HG02571 (cell line): ENCODE results near the gene MTMR3.

Experiments used
- ATAC-seq: cut with Tn5 transposase; IDR thresholded peaks from one replicate; pipeline ENCODE4 v1.9.1; 2021; ENCODE audit warnings: mild to moderate bottlenecking, moderate library complexity; ENCODE audit not compliant: unreplicated experiment

Gene MTMR3

GRCh38 chr22:29867851-29868250, 15.1 kb upstream of the MTMR3 start:
- ATAC-seq = no peak

- ATAC-seq = no peak
These were observed 12.4 kb upstream of the MTMR3 start for GRCh38 chr22:29870574-29870973.

GRCh38 chr22:29871684-29872083, 11.3 kb upstream of the MTMR3 start:
- no peak for ATAC-seq

- no peak for ATAC-seq
These were observed 10.7 kb upstream of the MTMR3 start for GRCh38 chr22:29872144-29872893.

- ATAC-seq = no peak
These were observed 10.0 kb upstream of the MTMR3 start for GRCh38 chr22:29872989-29873388.

- ATAC-seq = no peak
These were observed 9.0 kb upstream of the MTMR3 start for GRCh38 chr22:29873943-29874342.

GRCh38 chr22:29877620-29878019, 5.4 kb upstream of the MTMR3 start:
- no peak for ATAC-seq

GRCh38 chr22:29879753-29880152, 3.2 kb upstream of the MTMR3 start:
- no peak for ATAC-seq

- no peak for ATAC-seq
These were observed 294 bp upstream of the MTMR3 start for GRCh38 chr22:29882716-29883044.

- no peak for ATAC-seq
These were observed 762 bp downstream of the MTMR3 start for GRCh38 chr22:29883775-29884097.

- ATAC-seq = no peak
These were observed 2.6 kb downstream of the MTMR3 start for GRCh38 chr22:29885610-29886009.

- no peak for ATAC-seq
These were observed 3.6 kb downstream of the MTMR3 start for GRCh38 chr22:29886596-29886995.

- ATAC-seq = no peak
These were observed 4.4 kb downstream of the MTMR3 start for GRCh38 chr22:29887358-29887757.

- ATAC-seq = no peak
These were observed 7.8 kb downstream of the MTMR3 start for GRCh38 chr22:29890760-29891159.

GRCh38 chr22:29892315-29893156, 9.6 kb downstream of the MTMR3 start:
- ATAC-seq = no peak

- ATAC-seq = no peak
These were observed 18.4 kb downstream of the MTMR3 start for GRCh38 chr22:29901354-29901753.

- ATAC-seq = no peak
These were observed 20.4 kb downstream of the MTMR3 start for GRCh38 chr22:29903371-29903770.

GRCh38 chr22:29904020-29904419, 21.0 kb downstream of the MTMR3 start:
- no peak for ATAC-seq

GRCh38 chr22:29907753-29908515, 25.0 kb downstream of the MTMR3 start:
- no peak for ATAC-seq

- no peak for ATAC-seq
These were observed 29.2 kb downstream of the MTMR3 start for GRCh38 chr22:29912141-29912540.

GRCh38 chr22:29912605-29913398, 29.8 kb downstream of the MTMR3 start:
- ATAC-seq = no peak
